ENCODE data around the gene PLD2.

DNA sequence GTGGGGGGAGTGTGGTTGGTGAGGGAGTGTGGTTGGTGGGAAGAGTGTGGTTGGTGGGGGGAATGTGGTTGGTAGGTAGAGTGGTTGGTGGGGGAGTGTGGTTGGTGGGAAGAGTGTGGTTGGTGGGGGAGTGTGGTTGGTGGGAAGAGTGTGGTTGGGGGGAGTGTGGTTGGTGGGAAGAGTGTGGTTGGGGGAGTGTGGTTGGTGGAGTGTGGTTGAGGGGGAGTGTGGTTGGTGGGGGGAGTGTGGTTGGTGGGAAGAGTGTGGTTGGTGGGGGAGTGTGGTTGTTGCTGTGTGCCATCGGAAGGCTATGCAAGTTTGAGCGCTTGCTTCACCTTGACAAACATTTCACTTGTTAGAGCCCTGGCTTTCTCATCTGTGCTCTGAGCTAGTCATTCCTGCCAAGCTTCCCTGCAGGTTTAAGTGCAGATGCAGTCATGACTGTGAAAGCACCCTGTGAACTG is 46.3 kb downstream of the PLD2 start:
- TF ChIP-seq ZEB2 (tag by site-specific recombination; IDR thresholded peaks at IDR 0.05) = no peak
- TF ChIP-seq ZNF146 (tag by site-specific recombination; IDR thresholded peaks at IDR 0.05) = no peak
- TF ChIP-seq IKZF3 (tag by site-specific recombination; IDR thresholded peaks at IDR 0.05) = no peak
- TF ChIP-seq ZNF701 (tag by site-specific recombination; IDR thresholded peaks at IDR 0.05) = no peak
- TF ChIP-seq, protein P1, sequence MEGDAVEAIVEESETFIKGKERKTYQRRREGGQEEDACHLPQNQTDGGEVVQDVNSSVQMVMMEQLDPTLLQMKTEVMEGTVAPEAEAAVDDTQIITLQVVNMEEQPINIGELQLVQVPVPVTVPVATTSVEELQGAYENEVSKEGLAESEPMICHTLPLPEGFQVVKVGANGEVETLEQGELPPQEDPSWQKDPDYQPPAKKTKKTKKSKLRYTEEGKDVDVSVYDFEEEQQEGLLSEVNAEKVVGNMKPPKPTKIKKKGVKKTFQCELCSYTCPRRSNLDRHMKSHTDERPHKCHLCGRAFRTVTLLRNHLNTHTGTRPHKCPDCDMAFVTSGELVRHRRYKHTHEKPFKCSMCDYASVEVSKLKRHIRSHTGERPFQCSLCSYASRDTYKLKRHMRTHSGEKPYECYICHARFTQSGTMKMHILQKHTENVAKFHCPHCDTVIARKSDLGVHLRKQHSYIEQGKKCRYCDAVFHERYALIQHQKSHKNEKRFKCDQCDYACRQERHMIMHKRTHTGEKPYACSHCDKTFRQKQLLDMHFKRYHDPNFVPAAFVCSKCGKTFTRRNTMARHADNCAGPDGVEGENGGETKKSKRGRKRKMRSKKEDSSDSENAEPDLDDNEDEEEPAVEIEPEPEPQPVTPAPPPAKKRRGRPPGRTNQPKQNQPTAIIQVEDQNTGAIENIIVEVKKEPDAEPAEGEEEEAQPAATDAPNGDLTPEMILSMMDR (tag by site-specific recombination; IDR thresholded peaks at IDR 0.05) = no peak

All from HEK293 (cell line).